GM19397 (cell line): ENCODE measurements around the gene APOBEC3A.
A peak's percentile ranks its signal among the peaks of the same experiment; 100 is the strongest.

Source experiments
- ATAC-seq: cut with Tn5 transposase; IDR thresholded peaks from one replicate; pipeline ENCODE4 v1.9.1; 2021; ENCODE audit warnings: mild to moderate bottlenecking, moderate library complexity; ENCODE audit not compliant: unreplicated experiment

APOBEC3A gene

DNA sequence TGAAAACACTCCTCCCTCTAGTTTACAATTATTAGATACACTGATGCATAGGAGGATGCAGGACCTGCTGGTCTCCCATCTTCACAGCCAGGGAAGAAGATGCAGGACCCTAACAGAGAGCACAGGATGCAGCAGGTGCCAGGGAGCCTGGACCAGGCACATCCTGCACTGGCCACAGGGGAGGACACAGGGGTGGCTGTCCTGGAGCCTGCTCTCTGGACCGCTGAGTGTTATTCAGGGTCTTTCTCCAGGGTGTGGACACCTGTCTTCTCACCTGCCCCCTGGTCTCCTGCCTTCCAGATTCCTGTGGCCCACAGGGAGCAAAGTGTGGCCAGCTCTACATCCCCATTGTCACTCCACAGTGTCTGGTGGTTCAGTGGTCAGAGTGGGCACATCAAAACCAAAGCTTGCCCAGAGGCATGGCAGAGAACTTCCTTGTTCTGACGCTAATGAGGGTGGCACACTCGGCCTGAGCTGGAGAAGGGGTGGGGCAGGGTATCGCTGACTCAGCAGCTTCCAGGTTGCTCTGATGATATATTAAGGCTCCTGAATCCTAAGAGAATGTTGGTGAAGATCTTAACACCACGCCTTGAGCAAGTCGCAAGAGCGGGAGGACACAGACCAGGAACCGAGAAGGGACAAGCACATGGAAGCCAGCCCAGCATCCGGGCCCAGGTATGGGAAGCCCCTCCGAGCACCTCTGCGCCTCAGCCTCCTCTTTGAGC lies at the start of gene APOBEC3A:
Gene APOBEC3A (plus strand): TSS at position 564 of the 725 bp plus-strand sequence. CDS start 83 bp downstream, at position 647.
- ATAC-seq, result no peak

DNA sequence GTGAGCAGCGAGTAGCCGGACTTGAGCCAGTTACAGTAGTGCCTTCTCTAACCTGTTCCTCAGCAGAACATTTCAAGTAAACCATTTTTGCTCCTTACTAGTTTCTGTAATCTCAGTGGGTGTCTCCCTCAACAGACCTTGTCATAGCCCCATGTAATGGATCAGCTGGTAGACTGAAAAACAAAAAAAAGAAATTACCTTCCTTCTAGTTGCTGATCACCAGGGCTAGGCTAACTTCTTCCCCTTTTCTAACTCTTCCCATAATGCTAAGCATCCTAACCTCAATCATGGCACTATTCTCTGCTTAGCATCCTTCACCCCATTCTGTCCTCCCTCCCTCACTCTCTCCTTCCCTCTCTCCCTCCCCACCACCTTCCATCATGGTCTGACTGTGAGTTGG lies 49.6 kb upstream of the APOBEC3A start:
- no peak for ATAC-seq

DNA sequence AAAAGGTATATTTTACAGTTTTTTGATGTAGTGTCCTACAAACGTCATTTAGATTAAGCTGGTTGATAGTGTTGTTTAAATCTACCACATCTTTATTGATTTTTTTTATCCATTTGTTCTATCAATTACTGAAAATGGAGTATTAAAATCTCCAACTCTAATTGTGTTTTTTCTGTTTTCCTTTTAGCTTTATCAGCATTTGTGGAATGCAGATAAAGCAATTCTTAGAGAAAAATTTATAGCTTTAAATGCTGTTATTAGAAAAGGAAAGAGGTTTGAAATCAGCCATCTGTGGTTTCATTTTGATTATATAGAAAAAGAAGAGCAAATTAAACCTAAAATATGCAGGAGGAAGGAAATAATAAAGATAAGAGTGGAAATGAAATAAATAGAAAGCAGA lies 46.0 kb upstream of the APOBEC3A start:
- no peak for ATAC-seq

DNA sequence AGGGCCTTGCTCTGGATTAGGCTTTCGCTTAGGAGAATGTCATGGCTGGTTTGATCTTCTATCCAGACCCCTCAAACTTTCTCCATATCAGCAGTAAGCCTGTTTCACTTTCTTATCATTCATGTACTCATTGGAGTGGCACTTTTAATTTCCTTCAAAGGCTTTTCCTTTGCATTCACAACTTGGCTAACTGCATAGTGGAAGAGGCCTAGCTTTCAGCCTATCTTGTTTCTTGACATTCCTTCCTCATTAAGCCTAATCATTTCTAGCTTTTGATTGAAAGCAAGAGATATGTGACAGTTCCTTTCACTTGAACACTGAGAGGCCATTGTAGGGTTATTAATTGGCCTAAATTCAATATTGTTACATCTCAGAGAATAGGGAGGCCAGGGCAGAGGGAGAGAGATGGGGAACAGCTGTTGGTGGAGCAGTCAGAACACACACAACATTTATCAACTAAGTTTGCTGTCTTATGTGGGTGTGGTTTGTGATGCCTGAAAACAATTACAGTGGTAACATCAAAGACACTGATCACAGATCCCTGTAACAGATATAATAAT lies 37.7 kb upstream of the APOBEC3A start:
- no peak for ATAC-seq

DNA sequence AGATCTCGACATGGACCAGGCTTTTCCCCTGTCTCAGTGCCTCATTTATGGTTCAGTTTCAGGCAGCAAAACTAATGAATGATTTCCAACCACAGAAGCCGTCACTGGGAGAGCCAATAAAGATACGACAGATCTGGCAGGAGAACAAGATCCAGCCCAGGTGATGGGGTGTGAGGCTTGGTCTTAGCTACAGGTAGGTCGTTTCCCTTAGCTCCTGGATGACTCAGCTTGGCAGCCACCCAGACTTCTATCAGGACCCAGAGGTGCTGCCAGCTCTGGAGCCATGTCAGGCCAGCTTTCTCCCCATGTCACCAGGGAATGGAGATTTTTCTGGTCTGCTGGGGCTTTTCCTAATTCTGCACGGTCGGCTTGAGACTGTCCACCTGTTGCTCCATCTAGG lies 36.3 kb upstream of the APOBEC3A start:
- ATAC-seq, result no peak

DNA sequence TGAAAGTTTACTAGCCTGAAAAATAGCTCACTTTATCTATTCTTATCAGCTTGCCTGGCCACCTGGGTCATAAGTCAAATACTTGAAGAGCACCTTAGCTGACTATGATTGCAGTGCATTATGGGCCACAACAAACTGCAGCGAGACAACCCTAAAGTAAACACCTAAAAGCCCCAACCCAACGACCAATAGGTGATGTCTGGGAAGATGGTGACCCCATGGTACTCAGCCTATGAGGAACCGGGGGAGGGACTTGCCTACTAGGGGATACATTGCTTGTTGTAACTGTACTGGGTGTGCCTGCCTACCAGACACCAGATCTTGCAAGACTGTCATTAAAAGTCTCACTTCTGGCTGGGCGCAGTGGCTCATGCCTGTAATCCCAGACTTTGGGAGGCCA lies 35.6 kb upstream of the APOBEC3A start:
- ATAC-seq, result no peak

DNA sequence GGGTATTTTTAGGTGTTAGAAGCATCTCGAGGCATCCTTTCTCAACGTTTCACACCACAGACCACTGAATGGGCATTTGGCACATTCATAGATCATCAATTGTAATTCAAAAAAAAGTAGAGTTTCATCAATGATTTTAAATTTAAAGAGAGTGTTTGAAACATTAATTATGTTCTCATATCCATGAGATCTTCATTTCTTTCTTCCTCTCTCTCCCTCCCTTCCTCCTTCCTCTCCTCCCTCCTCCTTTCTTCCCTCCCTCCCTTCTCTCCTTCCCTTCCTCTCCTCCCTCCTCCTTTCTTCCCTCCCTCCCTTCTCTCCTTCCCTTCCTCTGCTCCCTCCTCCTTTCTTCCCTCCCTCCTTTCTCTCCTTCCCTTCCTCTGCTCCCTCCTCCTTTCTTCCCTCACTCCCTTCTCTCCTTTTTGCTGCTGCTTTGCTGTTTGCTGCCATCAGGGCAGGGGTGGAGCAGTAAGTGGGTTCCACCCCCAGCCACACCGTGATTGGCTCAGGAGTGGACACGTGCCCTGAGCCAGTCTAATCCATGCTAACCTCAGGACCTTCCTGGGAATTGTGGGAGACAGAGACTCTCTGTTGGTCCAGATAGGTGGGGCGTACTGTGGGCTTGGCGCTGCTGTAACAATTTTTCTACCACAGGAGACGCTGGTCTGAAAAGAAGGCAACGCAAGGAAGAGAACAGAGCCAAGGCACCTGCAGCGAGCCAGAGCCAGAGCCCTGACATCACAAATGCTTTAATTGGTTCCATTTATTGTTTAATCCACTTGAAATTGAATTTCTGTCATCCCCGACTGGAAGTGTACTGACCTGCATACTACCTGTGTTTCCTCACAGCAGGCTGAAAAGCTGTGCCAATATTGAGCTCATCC lies 33.7 kb upstream of the APOBEC3A start:
- ATAC-seq, result no peak

DNA sequence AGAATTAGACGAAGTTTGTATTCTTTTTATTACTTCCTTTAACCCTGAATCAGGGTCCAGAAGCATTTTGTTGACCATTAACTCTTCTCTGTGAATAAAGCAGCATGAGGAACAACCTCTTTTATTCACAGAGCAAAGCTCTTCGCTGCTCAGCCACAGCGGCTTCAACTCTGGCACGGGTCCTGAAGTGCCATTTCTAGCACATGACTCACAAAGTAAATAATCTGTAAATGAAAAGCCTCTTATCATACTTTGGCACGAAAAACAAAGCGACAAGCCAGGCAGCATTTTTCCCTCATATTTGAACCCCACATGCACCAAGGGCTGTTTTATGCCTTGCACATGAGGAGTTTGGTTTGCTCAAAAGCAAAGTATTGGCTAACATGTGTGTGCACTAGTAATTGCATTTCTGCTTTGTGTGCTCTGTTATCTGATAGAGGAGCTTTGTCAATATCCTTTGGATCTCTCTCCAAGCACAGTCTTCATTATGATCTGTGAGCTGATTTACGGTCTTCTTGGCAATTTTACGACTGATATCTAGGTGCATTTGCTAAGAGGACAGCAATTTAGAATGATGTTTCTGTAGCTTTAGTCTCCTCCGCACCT lies 33.0 kb upstream of the APOBEC3A start:
- no peak for ATAC-seq

DNA sequence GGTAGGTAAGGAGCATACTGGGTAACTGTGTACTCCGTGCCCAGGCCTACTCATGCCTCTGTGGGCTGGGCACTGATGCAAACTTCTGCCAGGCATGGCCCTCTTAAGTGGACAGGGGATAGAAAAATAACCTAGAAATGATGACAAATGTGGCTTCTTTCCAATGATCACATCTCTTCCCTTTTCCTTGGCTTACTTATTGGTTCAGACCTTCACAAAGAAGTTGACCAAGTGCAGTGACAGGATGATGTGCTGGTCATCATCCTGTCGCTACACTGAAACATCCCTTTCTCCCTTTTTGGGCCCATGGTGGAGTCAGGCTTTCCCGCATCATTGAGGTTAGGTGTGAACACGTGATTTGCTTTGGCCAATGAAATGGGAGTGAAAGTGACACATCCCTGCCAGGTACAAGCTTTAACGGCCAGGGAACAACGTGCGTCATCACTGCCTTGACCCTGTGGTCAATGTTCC lies 31.8 kb upstream of the APOBEC3A start:
- ATAC-seq, result no peak

DNA sequence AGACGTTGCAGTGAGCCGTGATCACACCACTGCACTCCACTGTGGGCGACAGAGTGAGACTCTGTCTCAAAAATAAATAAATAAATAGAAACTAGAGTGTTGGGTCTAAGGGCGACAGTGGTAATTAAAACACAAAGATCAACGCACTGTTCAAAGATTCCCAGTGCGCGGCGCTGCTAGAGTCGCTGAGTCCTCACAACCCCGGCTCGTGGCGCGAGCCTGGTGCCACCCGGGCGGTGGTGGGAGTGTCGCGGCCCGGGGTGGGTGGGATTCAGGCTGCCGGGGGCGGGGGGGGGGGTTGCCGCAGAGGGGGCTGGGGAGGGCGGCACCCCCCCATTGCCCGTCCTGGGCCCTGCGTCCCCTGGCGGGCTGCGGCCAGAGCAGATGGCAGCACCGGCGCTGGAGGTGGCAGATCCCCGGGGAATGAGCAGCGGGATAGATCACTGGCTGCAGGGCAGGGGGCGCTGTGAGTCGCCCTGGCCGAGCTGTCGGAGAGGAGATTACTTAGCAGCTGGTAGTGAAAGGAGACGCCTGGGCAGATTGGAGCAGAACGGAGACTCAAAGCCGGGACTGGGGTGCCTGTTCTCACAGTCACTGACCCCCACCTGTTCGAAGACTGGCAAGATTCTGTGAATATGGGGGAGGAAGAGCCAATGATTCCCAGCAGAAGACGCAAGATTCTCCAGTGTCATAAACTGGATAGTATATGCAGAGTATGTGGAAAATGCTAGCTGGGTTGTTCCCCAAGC lies 30.2 kb upstream of the APOBEC3A start:
- no peak for ATAC-seq

DNA sequence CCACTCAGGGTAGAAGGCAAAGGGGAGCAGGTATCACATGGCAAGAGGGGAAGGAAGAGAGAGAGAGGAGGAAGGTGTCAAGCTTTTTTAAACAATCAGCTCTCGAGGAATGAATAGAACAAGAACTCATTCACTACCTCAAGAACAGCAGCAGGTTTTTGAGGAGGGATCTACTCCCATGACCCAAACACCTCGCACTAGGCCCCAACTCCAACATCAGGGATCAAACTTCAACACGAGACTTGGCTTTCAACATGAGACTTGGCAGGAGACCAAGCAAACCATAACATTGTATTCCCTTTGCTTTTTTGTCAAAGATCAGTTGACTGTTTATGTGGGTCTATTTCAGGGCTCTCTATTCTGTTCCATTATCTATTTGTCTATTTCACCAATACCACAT lies 26.9 kb upstream of the APOBEC3A start:
- ATAC-seq, result no peak

DNA sequence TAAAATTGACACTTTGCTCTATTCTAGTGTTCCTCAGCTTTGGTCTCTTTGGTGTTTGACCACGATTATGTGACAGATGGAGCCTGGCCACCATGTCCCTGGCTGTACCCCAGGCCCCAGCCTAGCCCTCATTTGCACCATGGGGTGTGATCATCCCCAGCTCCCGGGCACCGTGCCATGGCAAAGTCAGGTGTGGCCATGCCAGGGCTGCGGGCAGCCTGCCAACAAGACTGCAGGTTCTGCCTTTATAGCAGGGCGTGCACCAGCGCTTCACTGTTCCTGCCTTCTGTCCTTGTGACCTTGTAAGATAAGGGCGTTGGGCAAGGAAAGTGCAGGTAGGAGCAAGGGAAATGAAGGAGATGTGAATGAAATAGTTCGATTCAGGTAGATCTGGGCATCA lies 22.4 kb upstream of the APOBEC3A start:
- no peak for ATAC-seq

DNA sequence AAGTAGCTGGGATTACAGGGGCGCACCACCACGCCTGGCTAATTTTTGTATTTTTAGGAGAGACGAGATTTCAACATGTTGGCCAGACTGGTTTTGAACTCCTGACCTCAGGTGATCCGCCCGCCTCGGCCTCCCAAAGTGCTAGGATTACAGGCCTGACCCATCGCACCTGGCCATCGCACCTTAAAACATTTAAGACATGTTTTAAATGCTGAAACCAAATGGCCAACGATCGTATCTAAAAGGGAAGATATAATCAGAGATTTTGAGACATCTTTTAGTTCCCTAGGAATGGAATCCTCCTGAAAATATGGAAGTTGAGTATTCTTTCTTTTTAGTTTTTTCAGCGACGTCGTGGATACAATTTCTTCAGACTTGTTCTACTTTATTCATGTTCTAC lies 21.8 kb upstream of the APOBEC3A start:
- no peak for ATAC-seq

DNA sequence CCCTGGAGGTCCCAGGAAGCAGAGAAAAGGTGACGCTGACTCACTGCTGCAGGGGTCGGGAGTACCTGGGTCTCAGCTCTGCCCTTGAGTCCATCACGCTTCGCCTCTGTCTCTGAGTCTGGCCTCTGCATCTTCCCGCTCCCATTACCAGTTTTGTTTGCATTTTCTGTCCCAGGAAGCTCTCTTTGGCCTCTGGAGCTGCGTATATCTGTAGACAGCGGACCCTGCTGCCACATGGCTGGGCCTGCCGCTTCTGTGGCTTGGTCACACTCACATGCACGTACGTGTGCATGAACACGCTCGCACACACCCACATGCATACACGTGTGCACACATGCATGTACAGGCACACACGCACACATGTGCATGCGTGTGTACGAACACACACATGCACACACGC lies 20.8 kb upstream of the APOBEC3A start:
- ATAC-seq, result no peak

DNA sequence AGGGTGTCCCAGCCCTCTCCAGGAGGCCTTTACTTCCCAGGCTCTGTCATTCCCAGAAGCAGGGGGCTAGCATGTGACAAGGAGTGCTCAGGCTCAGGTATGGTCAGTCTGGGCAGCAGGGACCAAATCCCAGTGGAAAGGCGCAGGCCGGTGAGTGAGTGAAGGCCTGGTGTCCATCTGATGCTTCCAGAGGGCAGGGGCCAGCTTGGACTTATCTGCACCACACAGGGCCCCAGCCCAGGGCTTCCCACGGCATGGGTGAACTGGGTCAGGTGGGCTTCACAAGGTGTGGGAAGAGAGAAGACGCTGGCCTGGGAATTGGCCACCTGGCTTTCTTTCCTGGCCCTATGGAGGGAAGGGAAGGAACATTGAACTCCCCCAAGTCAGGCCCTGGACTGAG lies 20.4 kb upstream of the APOBEC3A start:
- ATAC-seq, result no peak

DNA sequence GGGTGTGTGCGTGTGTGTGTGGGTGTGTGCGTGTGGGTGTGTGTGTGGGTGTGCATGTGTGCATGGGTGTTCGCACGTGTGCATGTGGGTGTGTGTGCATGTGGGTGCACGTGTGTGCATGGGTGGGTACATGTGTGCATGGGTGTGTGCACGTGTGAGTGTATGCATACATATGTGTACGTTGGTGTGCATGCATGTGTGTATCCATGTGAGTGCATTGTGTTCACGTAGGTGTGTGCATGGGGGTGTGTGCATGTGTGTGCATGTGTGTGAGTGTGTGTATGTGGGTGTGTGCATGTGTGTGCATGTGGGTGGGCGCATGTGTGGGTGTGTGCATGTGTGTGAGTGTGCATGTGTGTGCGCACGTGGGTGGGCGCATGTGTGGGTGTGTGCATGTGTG lies 19.9 kb upstream of the APOBEC3A start:
- ATAC-seq, result no peak

DNA sequence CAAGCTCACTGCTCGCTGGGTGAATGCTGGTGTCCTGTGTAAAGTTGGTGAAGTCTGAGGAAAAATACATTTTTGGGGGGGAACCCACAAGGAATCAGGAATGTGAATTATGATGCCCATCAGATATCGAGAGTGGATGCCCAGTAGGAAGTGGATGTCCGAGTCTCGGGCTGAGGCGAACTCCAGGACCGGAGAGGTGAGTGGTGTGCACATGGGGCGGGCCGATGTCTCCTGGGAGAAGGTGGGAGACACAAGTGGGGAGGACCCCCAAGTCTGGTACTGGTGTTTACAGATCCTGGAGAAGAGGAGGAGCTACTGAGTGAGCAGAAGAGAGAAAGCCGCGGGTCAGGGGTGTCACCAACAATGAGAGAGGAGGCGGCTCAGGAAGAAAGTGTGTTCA lies 19.2 kb upstream of the APOBEC3A start:
- ATAC-seq, result no peak

DNA sequence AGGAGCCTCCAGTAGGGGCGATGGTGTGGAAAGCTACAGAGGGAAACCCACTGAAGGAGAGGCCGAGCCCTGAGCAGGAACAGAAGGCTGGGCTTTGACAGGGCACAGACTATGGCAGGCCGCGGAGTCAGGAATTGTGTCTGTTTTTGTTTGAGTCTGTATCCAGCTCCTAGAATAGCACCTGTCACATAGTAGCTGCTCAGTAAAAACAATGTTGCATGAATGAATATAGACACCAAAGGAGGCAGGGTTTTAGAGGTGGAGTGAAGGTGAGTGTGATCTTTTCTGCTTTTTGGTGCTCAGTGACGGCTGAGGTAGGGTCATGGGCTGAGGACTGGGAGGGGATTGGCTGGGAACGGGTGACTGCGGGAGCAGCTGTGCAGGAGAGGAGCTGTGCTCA lies 18.5 kb upstream of the APOBEC3A start:
- ATAC-seq, result no peak

DNA sequence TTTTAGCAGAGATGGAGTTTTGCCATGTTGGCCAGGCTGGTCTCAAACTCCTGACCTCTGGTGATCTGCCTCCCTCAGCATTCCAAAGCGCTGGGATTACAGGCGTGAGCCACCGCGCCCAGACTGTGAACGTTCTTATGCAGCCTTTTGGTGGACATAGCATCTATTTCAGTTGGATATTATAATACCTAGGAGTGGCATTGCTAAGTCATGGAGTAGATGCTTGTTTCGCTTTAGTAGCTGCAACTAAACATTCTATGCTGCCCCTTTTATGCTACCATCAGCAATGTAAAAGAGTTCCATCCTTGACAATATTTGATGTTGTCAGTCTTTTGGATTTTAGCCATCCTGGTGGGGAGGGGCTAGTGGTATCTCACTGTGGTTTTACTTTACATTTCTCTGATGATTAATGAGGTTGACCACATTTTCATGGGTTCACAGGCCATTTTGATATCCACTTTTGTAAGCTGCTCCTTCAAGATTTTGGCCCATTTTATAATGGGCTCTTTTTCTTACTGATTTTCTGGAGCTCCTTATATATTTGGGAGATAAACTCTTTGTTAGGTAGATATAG lies 16.5 kb upstream of the APOBEC3A start:
- no peak for ATAC-seq

DNA sequence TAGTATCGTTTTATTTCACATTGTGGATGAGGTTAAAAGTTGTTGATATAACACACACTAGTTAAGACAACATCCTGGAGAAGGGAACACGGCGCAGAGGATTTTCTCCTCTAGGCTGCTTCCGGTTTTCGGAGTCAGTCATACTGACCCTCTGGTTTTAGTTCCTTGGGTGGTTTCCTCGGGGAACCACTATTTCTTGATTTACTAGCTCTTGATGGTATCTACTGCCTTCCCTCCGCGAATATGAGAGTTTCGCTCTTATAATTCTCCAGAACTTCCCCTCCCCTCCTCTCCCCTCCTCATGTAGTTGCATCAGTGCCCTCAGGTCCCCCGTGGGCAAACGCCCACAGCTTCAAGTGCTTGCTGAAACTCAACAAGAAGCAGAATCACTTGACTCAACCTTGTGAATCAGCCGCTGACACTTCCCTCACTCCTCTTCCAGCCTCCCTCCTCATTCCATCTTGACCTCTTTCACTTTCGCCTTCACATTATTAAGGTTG lies 15.9 kb upstream of the APOBEC3A start:
- ATAC-seq, result peak; percentile 56
